Body of pancreas (tissue), 4 donors: ENCODE data around the gene ARHGEF28. TPM values are rescaled to one million over a fixed set of nuclear protein-coding genes. Genes with fewer than 3 reads are reported as not detected.

Source experiments
- ATAC-seq: fragments of 150-250 bp; one replicate; pipeline ENCODE4 v1.9.1; 2016
- DNase-seq, 4 donors: peaks; one replicate each; pipeline ENCODE4 v3.0.0-alpha.2; 2019
- H3K27ac ChIP-seq, 4 donors: fragments of 200-600 bp; sonication (generic); 1 replicate in 3 of 4; 2 replicates in 1 of 4; pipeline versions ENCODE4 v1.5.1 to v1.6.1; 2016 to 2019; ENCODE audit warnings: mild to moderate bottlenecking in 1 of 4, mixed read lengths in 1 of 4, moderate library complexity in 1 of 4
- H3K27me3 ChIP-seq, 2 donors: fragments of 200-600 bp; sonication (generic); one replicate each; pipeline ENCODE4 v1.6.0; 2016; ENCODE audit warnings: mild to moderate bottlenecking in 1 of 2
- H3K36me3 ChIP-seq, 2 donors: fragments of 200-600 bp; sonication (generic); replicated peaks in 1 of 2; 2 replicates each; pipeline ENCODE4 v1.5.1; 2016; ENCODE audit warnings: low read depth in 2 of 2; ENCODE audit not compliant: insufficient read depth in 1 of 2
- H3K4me1 ChIP-seq: fragments of 200-600 bp; sonication (generic); one replicate; pipeline ENCODE4 v1.6.0; 2016
- H3K4me3 ChIP-seq, 2 donors: fragments of 200-600 bp; sonication (generic); 1 replicate in 1 of 2; 2 replicates in 1 of 2; pipeline ENCODE4 v1.5.1; 2016 to 2019
- H3K9me3 ChIP-seq, 3 donors: fragments of 200-600 bp; sonication (generic); 1 replicate in 2 of 3; 2 replicates in 1 of 3; pipeline ENCODE4 v1.5.1; 2016
- CTCF ChIP-seq, 7 experiments: fragments of 450-650 bp in 4 of 7; fragments of 200-600 bp in 3 of 7; sonication (generic) in 3 of 7; IDR thresholded peaks; one replicate each; pipeline ENCODE4 v1.5.1; 2016 to 2019; ENCODE audit warnings: antibody characterized with exemption in 7 of 7
- POLR2A ChIP-seq, 3 donors: fragments of 450-650 bp; IDR thresholded peaks; one replicate each; pipeline ENCODE4 v1.6.1; 2016; ENCODE audit warnings: antibody characterized with exemption in 3 of 3, mild to moderate bottlenecking in 2 of 3
- WGBS, 2 donors: methylation state at CpG; one replicate each; pipeline ENCODE4 v1.1.5; 2017; 5-methylcytosine and 5-hydroxymethylcytosine counted together
- intact Hi-C: fragments of 100-400 bp; cut with DNase I; formaldehyde crosslinking; loops from one replicate; pipeline ENCODE4 v1.15.1; 2023
- total RNA-seq, 2 donors: library from RNA; depleted of rRNA; stranded (reverse); fragments of >200 nt; gene quantifications; one replicate each; pipeline ENCODE4 v1.1.0, GENCODE V29; 2016

The ARHGEF28 gene
- total RNA-seq, 2 donors from 2014 or later, result 63.0 to 67.2 TPM

GRCh38 chr5:73943397-73943796, 317.4 kb downstream of the ARHGEF28 start:
- DNase-seq, result no peak
- no peak overlapping the region for H3K4me3 ChIP-seq
- H3K27me3 ChIP-seq, result no peaks in the 10 kb centered on the region
- TF ChIP-seq CTCF (IDR thresholded peaks at IDR 0.05) (no peak), POLR2A (IDR thresholded peaks at IDR 0.05) (no peak)
- H3K27ac ChIP-seq, result no peak overlapping the region
- intact Hi-C loops, result no loop called here
- H3K36me3 ChIP-seq, result no peaks in the 10 kb centered on the region
- WGBS, 2 donors, result 79 to 93% methylated on average over 1 of the region's 1 CpG
- H3K9me3 ChIP-seq, result peaks cover 0 to 4% (median 0%) of the 10 kb centered on the region in 3 donors
- peaks cover 21% of the 10 kb centered on the region for H3K4me1 ChIP-seq
- ATAC-seq, result no peak

GRCh38 chr5:73944581-73944980, 318.6 kb downstream of the ARHGEF28 start:
- peaks cover 16% of the 10 kb centered on the region for H3K4me1 ChIP-seq
- 48 to 52% methylated on average over 1 of the region's 1 CpG for WGBS, 2 donors
- intact Hi-C loops, result no loop called here
- H3K4me3 ChIP-seq, result no peak overlapping the region
- ATAC-seq (no peak), DNase-seq (no peak)
- no peaks in the 10 kb centered on the region for H3K36me3 ChIP-seq
- TF ChIP-seq POLR2A (IDR thresholded peaks at IDR 0.05) (no peak), CTCF (IDR thresholded peaks at IDR 0.05) (no peak)
- H3K9me3 ChIP-seq, result peaks cover 0 to 4% (median 0%) of the 10 kb centered on the region in 3 donors
- H3K27ac ChIP-seq, result no peak overlapping the region
- no peaks in the 10 kb centered on the region for H3K27me3 ChIP-seq

GRCh38 chr5:73945505-73945904, 319.5 kb downstream of the ARHGEF28 start:
- Histone ChIP-seq H3K9me3 (peaks cover 0 to 4% (median 0%) of the 10 kb centered on the region in 3 donors), H3K27me3 (no peaks in the 10 kb centered on the region), H3K4me1 (peaks cover 16% of the 10 kb centered on the region), H3K36me3 (no peaks in the 10 kb centered on the region), H3K4me3 (no peak overlapping the region), H3K27ac (no peak overlapping the region)
- peak in 3 of 4 donors; percentile 20 to 38 (median 26) for DNase-seq
- 82 to 83% methylated on average over 7 of the region's 7 CpGs for WGBS, 2 donors
- no peak for ATAC-seq
- intact Hi-C loops, result no loop called here
- TF ChIP-seq POLR2A (IDR thresholded peaks at IDR 0.05) (no peak), CTCF (IDR thresholded peaks at IDR 0.05) (peak in 4 of 7 experiments; percentile 16 to 35 (median 19))

- peaks cover 0 to 4% (median 0%) of the 10 kb centered on the region in 3 donors for H3K9me3 ChIP-seq
- intact Hi-C loops, result no loop called here
- peaks cover 10% of the 10 kb centered on the region for H3K4me1 ChIP-seq
- no peaks in the 10 kb centered on the region for H3K36me3 ChIP-seq
- H3K4me3 ChIP-seq, result no peak overlapping the region
- DNase-seq, result no peak
- ATAC-seq, result no peak
- no peaks in the 10 kb centered on the region for H3K27me3 ChIP-seq
- no peak overlapping the region for H3K27ac ChIP-seq
- 54 to 58% methylated on average over 5 of the region's 5 CpGs for WGBS, 2 donors
- no peak for TF ChIP-seq POLR2A (IDR thresholded peaks at IDR 0.05)
- no peak for TF ChIP-seq CTCF (IDR thresholded peaks at IDR 0.05)
Observed at GRCh38 chr5:73946278-73946677, 320.3 kb downstream of the ARHGEF28 start.

DNA sequence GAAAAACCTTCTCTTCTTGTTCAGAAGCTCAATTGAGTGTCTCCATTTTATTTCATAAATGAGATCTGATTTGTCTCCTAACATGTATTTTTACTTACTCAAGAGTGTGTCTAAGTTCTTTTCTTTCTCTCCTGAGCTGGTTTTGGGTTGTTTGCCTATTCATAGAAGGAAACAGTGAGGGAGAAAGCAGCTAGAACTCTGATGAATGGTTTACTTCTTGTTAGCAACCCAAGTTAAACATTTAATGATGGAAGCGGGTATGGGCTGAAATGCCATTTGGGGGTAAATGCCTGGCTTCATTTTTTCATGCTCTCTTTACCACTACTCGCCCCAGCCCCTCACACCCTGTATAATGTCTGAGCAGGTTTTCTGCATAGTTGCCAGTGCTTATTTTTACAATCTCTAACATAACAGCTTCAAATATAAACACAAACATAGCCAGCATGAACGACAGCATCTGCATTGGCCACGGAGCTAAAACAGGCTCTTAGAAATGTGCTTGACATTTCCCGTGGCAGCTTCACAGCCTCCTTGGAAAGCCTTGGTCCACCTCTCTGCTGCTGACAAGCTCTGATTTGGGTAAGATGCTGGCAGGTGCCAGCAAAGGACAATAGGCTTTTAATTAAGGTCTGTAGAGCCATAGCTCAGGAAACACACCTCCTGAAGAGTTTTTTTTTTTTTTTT, 321.1 kb downstream of the ARHGEF28 start:
- no peak for TF ChIP-seq CTCF (IDR thresholded peaks at IDR 0.05)
- DNase-seq (no peak), ATAC-seq (no peak)
- no peaks in the 10 kb centered on the region for H3K27me3 ChIP-seq
- H3K4me1 ChIP-seq, result peaks cover 6% of the 10 kb centered on the region
- no peak overlapping the region for H3K4me3 ChIP-seq
- intact Hi-C loops, result no loop called here
- no peak overlapping the region for H3K27ac ChIP-seq
- H3K9me3 ChIP-seq, result peaks cover 0 to 4% (median 0%) of the 10 kb centered on the region in 3 donors
- no peaks in the 10 kb centered on the region for H3K36me3 ChIP-seq
- 11 to 23% methylated on average over 5 of the region's 5 CpGs for WGBS, 2 donors
